Measurements from ENCODE around the gene DMD.

DMD gene

GRCh38 chrX:31420711-31421151, 1790.6 kb downstream of the DMD start:
- H3K36me3 ChIP-seq (replicated peaks; ENCODE audit: low read depth, low read length), result peaks cover 5% of the 10 kb centered on the region
- peak overlapping the region; percentile 96 for H3K27ac ChIP-seq (ENCODE audit: low read length)
- peaks cover 54% of the 10 kb centered on the region for H3K4me1 ChIP-seq (ENCODE audit: low read length)
- H4K20me1 ChIP-seq (ENCODE audit: insufficient read depth, low read length), result no peaks in the 10 kb centered on the region
- H3K9me3 ChIP-seq (ENCODE audit: insufficient read depth, low read length), result 0 out of 2 replicates have a peak, but pooled peaks cover 3% of the 10 kb centered on the region
- peak overlapping the region; percentile 94 for H3K4me2 ChIP-seq (ENCODE audit: low read length)
- no peaks in the 10 kb centered on the region for H3K27me3 ChIP-seq (ENCODE audit: low read depth, low read length)
- H2AFZ ChIP-seq (ENCODE audit: low read depth, low read length), result peak overlapping the region; percentile 4; the same call in 1 of the 2 replicates
- no peaks in the 10 kb centered on the region for H3K79me2 ChIP-seq (ENCODE audit: low read length)
- peak overlapping the region; percentile 65 for H3K4me3 ChIP-seq (ENCODE audit: low read length)
- TF ChIP-seq EZH2phosphoT487 (IDR thresholded peaks at IDR 0.05; ENCODE audit: low read depth) (no peak), CTCF (IDR thresholded peaks at IDR 0.05; ENCODE audit: low read depth, low read length) (no peak)
- peak overlapping the region; percentile 67 for H3K9ac ChIP-seq (ENCODE audit: low read length)

GRCh38 chrX:31420302-31420701, 1791.0 kb downstream of the DMD start:
- Histone ChIP-seq H3K9me3 (ENCODE audit: insufficient read depth, low read length) (0 out of 2 replicates have a peak, but pooled peaks cover 3% of the 10 kb centered on the region), H3K9ac (ENCODE audit: low read length) (peak overlapping the region; percentile 67), H2AFZ (ENCODE audit: low read depth, low read length) (peak overlapping the region; percentile 4; the same call in 1 of the 2 replicates), H3K4me1 (ENCODE audit: low read length) (peaks cover 54% of the 10 kb centered on the region), H3K36me3 (replicated peaks; ENCODE audit: low read depth, low read length) (peaks cover 5% of the 10 kb centered on the region), H3K27ac (ENCODE audit: low read length) (peak overlapping the region; percentile 96), H3K79me2 (ENCODE audit: low read length) (no peaks in the 10 kb centered on the region), H3K4me3 (ENCODE audit: low read length) (peak overlapping the region; percentile 65), H3K27me3 (ENCODE audit: low read depth, low read length) (no peaks in the 10 kb centered on the region), H4K20me1 (ENCODE audit: insufficient read depth, low read length) (no peaks in the 10 kb centered on the region), H3K4me2 (ENCODE audit: low read length) (peak overlapping the region; percentile 94)
- no peak for TF ChIP-seq EZH2phosphoT487 (IDR thresholded peaks at IDR 0.05; ENCODE audit: low read depth)
- no peak for TF ChIP-seq CTCF (IDR thresholded peaks at IDR 0.05; ENCODE audit: low read depth, low read length)

GRCh38 chrX:31397119-31397518, 1814.2 kb downstream of the DMD start:
- Histone ChIP-seq H3K9ac (ENCODE audit: low read length) (no peak overlapping the region), H3K79me2 (ENCODE audit: low read length) (no peaks in the 10 kb centered on the region), H4K20me1 (ENCODE audit: insufficient read depth, low read length) (no peaks in the 10 kb centered on the region), H2AFZ (ENCODE audit: low read depth, low read length) (no peak overlapping the region), H3K4me3 (ENCODE audit: low read length) (no peak overlapping the region), H3K4me1 (ENCODE audit: low read length) (peaks cover 9% of the 10 kb centered on the region), H3K36me3 (replicated peaks; ENCODE audit: low read depth, low read length) (no peaks in the 10 kb centered on the region), H3K4me2 (ENCODE audit: low read length) (peak overlapping the region; percentile 56), H3K9me3 (ENCODE audit: insufficient read depth, low read length) (no peaks in the 10 kb centered on the region), H3K27me3 (ENCODE audit: low read depth, low read length) (no peaks in the 10 kb centered on the region), H3K27ac (ENCODE audit: low read length) (no peak overlapping the region)
- no peak for TF ChIP-seq EZH2phosphoT487 (IDR thresholded peaks at IDR 0.05; ENCODE audit: low read depth)
- no peak for TF ChIP-seq CTCF (IDR thresholded peaks at IDR 0.05; ENCODE audit: low read depth, low read length)

GRCh38 chrX:31392513-31392912, 1818.8 kb downstream of the DMD start:
- H2AFZ ChIP-seq (ENCODE audit: low read depth, low read length), result no peak overlapping the region
- no peaks in the 10 kb centered on the region for H3K27me3 ChIP-seq (ENCODE audit: low read depth, low read length)
- no peak overlapping the region for H3K4me3 ChIP-seq (ENCODE audit: low read length)
- H4K20me1 ChIP-seq (ENCODE audit: insufficient read depth, low read length), result no peaks in the 10 kb centered on the region
- TF ChIP-seq EZH2phosphoT487 (IDR thresholded peaks at IDR 0.05; ENCODE audit: low read depth) (no peak), CTCF (IDR thresholded peaks at IDR 0.05; ENCODE audit: low read depth, low read length) (no peak)
- no peak overlapping the region for H3K9ac ChIP-seq (ENCODE audit: low read length)
- no peak overlapping the region for H3K4me2 ChIP-seq (ENCODE audit: low read length)
- H3K27ac ChIP-seq (ENCODE audit: low read length), result no peak overlapping the region
- H3K4me1 ChIP-seq (ENCODE audit: low read length), result peaks cover 6% of the 10 kb centered on the region
- H3K9me3 ChIP-seq (ENCODE audit: insufficient read depth, low read length), result no peaks in the 10 kb centered on the region
- no peaks in the 10 kb centered on the region for H3K79me2 ChIP-seq (ENCODE audit: low read length)
- H3K36me3 ChIP-seq (replicated peaks; ENCODE audit: low read depth, low read length), result no peaks in the 10 kb centered on the region

Data from OCI-LY3 (cell line).